Measurements from ENCODE around the gene ACACB. TPM values are rescaled to one million over a fixed set of nuclear protein-coding genes. Genes with fewer than 3 reads are reported as not detected.

ACACB gene
- total RNA-seq, 2 donors from 2014 or later: 6.8 to 12.7 TPM

GRCh38 chr12:109200825-109201495 is 84.6 kb downstream of the ACACB start:
- DNase-seq: no peak
- 92 to 94% methylated on average over 12 to 14 of the region's 14 CpGs for WGBS, 2 experiments (ENCODE audit: insufficient coverage in 1 of 2, insufficient read length in 1 of 2)
- H3K36me3 ChIP-seq (ENCODE audit: control insufficient read depth, insufficient read depth, low read length): no peaks in the 10 kb centered on the region
- no peaks in the 10 kb centered on the region for H3K27me3 ChIP-seq (ENCODE audit: control insufficient read depth, insufficient read depth, low read length, poor library complexity, severe bottlenecking)
- H3K9ac ChIP-seq (ENCODE audit: extremely low read depth, low read length, poor library complexity, severe bottlenecking): no peak overlapping the region
- Mint-ChIP-seq H3K9me3 (no peaks in the 10 kb centered on the region), H3K27ac (no peak overlapping the region), H3K4me1 (no peaks in the 10 kb centered on the region), H3K36me3 (ENCODE audit: low read depth) (peaks cover 22% of the 10 kb centered on the region), H3K4me3 (no peak overlapping the region), H3K27me3 (ENCODE audit: insufficient read depth) (no peaks in the 10 kb centered on the region)
- H3K4me3 ChIP-seq (ENCODE audit: low read length): no peak overlapping the region
- H3K4me1 ChIP-seq (ENCODE audit: control insufficient read depth, insufficient read depth, low read length): no peaks in the 10 kb centered on the region
- no peak overlapping the region for H3K27ac ChIP-seq (ENCODE audit: low read depth, low read length)
- no peaks in the 10 kb centered on the region for H3K9me3 ChIP-seq (ENCODE audit: control insufficient read depth, low read length)
- no peak for TF ChIP-seq CTCF (conservative IDR thresholded peaks at IDR 0.05)

GRCh38 chr12:109201496-109201885 is 85.1 kb downstream of the ACACB start:
- Mint-ChIP-seq H3K4me1 (no peaks in the 10 kb centered on the region), H3K9me3 (no peaks in the 10 kb centered on the region), H3K36me3 (ENCODE audit: low read depth) (peaks cover 17% of the 10 kb centered on the region), H3K27me3 (ENCODE audit: insufficient read depth) (no peaks in the 10 kb centered on the region), H3K4me3 (no peak overlapping the region), H3K27ac (no peak overlapping the region)
- TF ChIP-seq CTCF (conservative IDR thresholded peaks at IDR 0.05): no peak
- H3K4me1 ChIP-seq (ENCODE audit: control insufficient read depth, insufficient read depth, low read length): no peaks in the 10 kb centered on the region
- H3K27me3 ChIP-seq (ENCODE audit: control insufficient read depth, insufficient read depth, low read length, poor library complexity, severe bottlenecking): no peaks in the 10 kb centered on the region
- DNase-seq: no peak
- H3K27ac ChIP-seq (ENCODE audit: low read depth, low read length): no peak overlapping the region
- H3K9ac ChIP-seq (ENCODE audit: extremely low read depth, low read length, poor library complexity, severe bottlenecking): no peak overlapping the region
- no peaks in the 10 kb centered on the region for H3K9me3 ChIP-seq (ENCODE audit: control insufficient read depth, low read length)
- WGBS, 2 experiments (ENCODE audit: insufficient coverage in 1 of 2, insufficient read length in 1 of 2): 93 to 94% methylated on average over 17 of the region's 17 CpGs
- no peak overlapping the region for H3K4me3 ChIP-seq (ENCODE audit: low read length)
- no peaks in the 10 kb centered on the region for H3K36me3 ChIP-seq (ENCODE audit: control insufficient read depth, insufficient read depth, low read length)

DNA sequence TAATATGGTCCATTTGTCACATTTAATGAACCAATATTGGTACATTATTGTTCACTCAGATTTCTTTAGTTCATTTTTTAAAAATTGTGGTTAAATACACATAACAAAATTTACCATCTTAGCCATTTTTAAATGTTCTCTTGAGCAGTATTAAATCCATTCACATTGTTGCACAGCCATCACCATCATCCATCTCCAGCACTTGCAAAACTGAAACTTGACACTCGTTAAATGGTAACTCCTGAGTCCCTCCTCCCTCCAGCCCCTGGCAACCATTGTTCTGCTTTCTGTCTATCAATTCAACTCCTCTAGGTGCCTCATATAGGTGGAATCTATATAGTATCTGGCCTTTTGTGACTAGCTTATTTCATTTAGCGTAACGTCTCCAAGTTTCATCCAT is 86.4 kb downstream of the ACACB start:
- no peak for DNase-seq
- H3K27ac Mint-ChIP-seq: no peak overlapping the region
- H3K4me3 ChIP-seq (ENCODE audit: low read length): no peak overlapping the region
- no peaks in the 10 kb centered on the region for H3K36me3 ChIP-seq (ENCODE audit: control insufficient read depth, insufficient read depth, low read length)
- no peaks in the 10 kb centered on the region for H3K4me1 ChIP-seq (ENCODE audit: control insufficient read depth, insufficient read depth, low read length)
- no peak overlapping the region for H3K9ac ChIP-seq (ENCODE audit: extremely low read depth, low read length, poor library complexity, severe bottlenecking)
- WGBS, 2 experiments (ENCODE audit: insufficient coverage in 1 of 2, insufficient read length in 1 of 2): 94 to 100% methylated on average over 3 of the region's 3 CpGs
- no peaks in the 10 kb centered on the region for H3K27me3 ChIP-seq (ENCODE audit: control insufficient read depth, insufficient read depth, low read length, poor library complexity, severe bottlenecking)
- no peaks in the 10 kb centered on the region for H3K9me3 Mint-ChIP-seq
- no peaks in the 10 kb centered on the region for H3K27me3 Mint-ChIP-seq (ENCODE audit: insufficient read depth)
- H3K4me1 Mint-ChIP-seq: no peaks in the 10 kb centered on the region
- no peaks in the 10 kb centered on the region for H3K9me3 ChIP-seq (ENCODE audit: control insufficient read depth, low read length)
- peaks cover 16% of the 10 kb centered on the region for H3K36me3 Mint-ChIP-seq (ENCODE audit: low read depth)
- TF ChIP-seq CTCF (conservative IDR thresholded peaks at IDR 0.05): no peak
- H3K4me3 Mint-ChIP-seq: no peak overlapping the region
- no peak overlapping the region for H3K27ac ChIP-seq (ENCODE audit: low read depth, low read length)
